Calu3 (cell line): ENCODE results near the gene GLIPR1L2. TPM values are rescaled to one million over a fixed set of nuclear protein-coding genes. Genes with fewer than 3 reads are reported as not detected.

Experiments used
- BruUV-seq: library from RNA; stranded (reverse); fragments of 400-500 nt; replicated peaks from 2 replicates; lab custom pipeline; 2021; lab: Mats Ljungman, UMichigan
- CTCF ChIA-PET: fragments of 300-600 bp; sonication (Branson Sonifier 250); formaldehyde crosslinking; loops from one replicate; lab custom pipeline; 2022; ENCODE audit warnings: antibody characterized with exemption; lab: Charles Lee
- DNase-seq: peaks from one replicate; pipeline ENCODE4 v3.0.0; 2022
- H3K27ac Mint-ChIP-seq: one replicate; pipeline ENCODE4 v1.8.0; 2022; ENCODE audit warnings: mixed read lengths; ENCODE audit not compliant: unreplicated experiment
- H3K27me3 Mint-ChIP-seq: one replicate; pipeline ENCODE4 v1.8.0; 2022; ENCODE audit warnings: mixed read lengths; ENCODE audit not compliant: unreplicated experiment
- H3K36me3 Mint-ChIP-seq: one replicate; pipeline ENCODE4 v1.8.0; 2022; ENCODE audit warnings: mild to moderate bottlenecking, moderate library complexity, mixed read lengths; ENCODE audit not compliant: insufficient read depth, unreplicated experiment
- H3K4me1 Mint-ChIP-seq: one replicate; pipeline ENCODE4 v1.8.0; 2022; ENCODE audit warnings: mild to moderate bottlenecking, low read depth, mixed read lengths; ENCODE audit not compliant: unreplicated experiment
- H3K4me3 Mint-ChIP-seq: one replicate; pipeline ENCODE4 v1.8.0; 2022; ENCODE audit warnings: mild to moderate bottlenecking, low read depth, moderate library complexity, mixed read lengths; ENCODE audit not compliant: unreplicated experiment
- H3K9me3 Mint-ChIP-seq: one replicate; pipeline ENCODE4 v1.8.0; 2022; ENCODE audit warnings: low read depth, mixed read lengths; ENCODE audit not compliant: unreplicated experiment
- CTCF ChIP-seq: fragments of 200-600 bp; IDR thresholded peaks from one replicate; pipeline ENCODE4 v1.8.0; 2022; ENCODE audit warnings: antibody characterized with exemption; ENCODE audit not compliant: unreplicated experiment
- intact Hi-C: fragments of 100-400 bp; cut with micrococcal nuclease; formaldehyde crosslinking; loops from one replicate; pipeline ENCODE4 v1.10.0; 2022; ENCODE audit not compliant: unreplicated experiment
- total RNA-seq: library from RNA; stranded (reverse); gene quantifications from 2 replicates; pipeline ENCODE4 v1.2.3, GENCODE V29; 2022

Gene GLIPR1L2
- total RNA-seq, 1 experiment from 2014 or later = 0.76 TPM

- Mint-ChIP-seq H3K27ac (no peak overlapping the region), H3K9me3 (peaks cover 8% of the 10 kb centered on the region), H3K4me3 (no peak overlapping the region), H3K36me3 (no peaks in the 10 kb centered on the region), H3K27me3 (no peaks in the 10 kb centered on the region), H3K4me1 (no peaks in the 10 kb centered on the region)
- BruUV-seq = no TSS peak
- intact Hi-C loops = no loop called here
- DNase-seq = no peak
- no peak for TF ChIP-seq CTCF
- CTCF ChIA-PET = no interaction called here
These were observed 29.0 kb downstream of the GLIPR1L2 start for GRCh38 chr12:75419841-75420240.

DNA sequence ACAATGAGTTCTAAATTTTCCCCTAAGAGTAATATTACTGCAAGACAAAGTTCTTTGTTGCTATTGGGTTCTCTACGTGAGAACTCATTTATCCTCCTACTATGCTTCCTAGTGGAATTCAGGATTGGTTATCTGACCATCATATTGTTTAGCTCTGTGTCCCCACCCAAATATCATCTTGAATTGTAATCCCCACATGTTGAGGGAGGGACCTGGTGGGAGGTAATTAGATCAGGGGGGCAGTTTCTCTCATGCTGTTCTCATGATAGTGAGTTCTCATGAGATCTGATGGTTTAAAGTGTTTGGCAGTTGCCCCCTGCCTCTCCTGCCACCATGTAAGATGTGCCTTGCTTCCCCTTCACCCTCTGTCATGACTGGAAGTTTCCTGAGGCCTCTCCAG, 36.6 kb downstream of the GLIPR1L2 start:
- Mint-ChIP-seq H3K36me3 (no peaks in the 10 kb centered on the region), H3K4me3 (no peak overlapping the region), H3K9me3 (peaks cover 23% of the 10 kb centered on the region), H3K27me3 (no peaks in the 10 kb centered on the region), H3K27ac (no peak overlapping the region), H3K4me1 (no peaks in the 10 kb centered on the region)
- DNase-seq = no peak
- intact Hi-C loops = no loop called here
- TF ChIP-seq CTCF = no peak
- CTCF ChIA-PET = no interaction called here
- BruUV-seq = no TSS peak

DNA sequence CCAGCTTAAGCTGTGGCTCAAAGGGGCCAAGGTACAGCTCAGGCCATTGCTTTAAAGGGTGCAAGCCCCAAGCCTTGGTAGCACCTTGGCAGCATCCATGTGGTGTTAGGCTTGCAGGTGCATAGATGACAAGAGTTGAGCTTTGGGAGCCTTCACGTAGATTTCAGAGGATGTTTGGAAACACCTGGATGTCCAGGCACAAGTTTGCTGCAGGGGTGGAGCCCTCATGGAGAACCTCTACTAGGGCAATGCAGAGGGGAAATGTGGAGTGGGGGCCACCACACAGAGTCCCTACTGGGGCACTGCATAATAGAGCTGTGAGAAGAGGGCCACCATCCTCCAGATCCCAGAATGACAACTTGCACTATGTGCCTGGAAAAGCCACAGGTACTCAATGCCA, 37.9 kb downstream of the GLIPR1L2 start:
- CTCF ChIA-PET = no interaction called here
- DNase-seq = no peak
- no peak for TF ChIP-seq CTCF
- Mint-ChIP-seq H3K27me3 (no peaks in the 10 kb centered on the region), H3K27ac (no peak overlapping the region), H3K4me3 (no peak overlapping the region), H3K9me3 (peaks cover 26% of the 10 kb centered on the region), H3K4me1 (no peaks in the 10 kb centered on the region), H3K36me3 (no peaks in the 10 kb centered on the region)
- intact Hi-C loops = no loop called here
- BruUV-seq = no TSS peak

- no peak for TF ChIP-seq CTCF
- CTCF ChIA-PET = interaction anchor here (0.8 kb wide), 1 partner anchor 17 kb away, joined by 3 read pairs; no protein-coding TSS in a partner anchor
- Mint-ChIP-seq H3K27me3 (no peaks in the 10 kb centered on the region), H3K4me3 (no peak overlapping the region), H3K36me3 (no peaks in the 10 kb centered on the region), H3K27ac (no peak overlapping the region), H3K4me1 (no peaks in the 10 kb centered on the region), H3K9me3 (peaks cover 19% of the 10 kb centered on the region)
- intact Hi-C loops = no loop called here
- BruUV-seq = no TSS peak
- DNase-seq = no peak
These were observed 42.0 kb downstream of the GLIPR1L2 start for GRCh38 chr12:75432924-75433323.
